ENCODE measurements around the gene TCF15. TPM values are rescaled to one million over a fixed set of nuclear protein-coding genes. Genes with fewer than 3 reads are reported as not detected.

TCF15 gene
- total and polyA plus RNA-seq, 4 donors = not detected

- TF ChIP-seq, protein P1, sequence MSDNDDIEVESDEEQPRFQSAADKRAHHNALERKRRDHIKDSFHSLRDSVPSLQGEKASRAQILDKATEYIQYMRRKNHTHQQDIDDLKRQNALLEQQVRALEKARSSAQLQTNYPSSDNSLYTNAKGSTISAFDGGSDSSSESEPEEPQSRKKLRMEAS (IDR thresholded peaks at IDR 0.05) = no peak
- TF ChIP-seq FOXA1 (IDR thresholded peaks at IDR 0.05) (no peak), YY1 (IDR thresholded peaks at IDR 0.05) (no peak), SP1 (IDR thresholded peaks at IDR 0.05) (no peak), ATF3 (IDR thresholded peaks at IDR 0.05) (no peak), RXRA (IDR thresholded peaks at IDR 0.05) (no peak), JUND (IDR thresholded peaks at IDR 0.05) (no peak), GABPA (IDR thresholded peaks at IDR 0.05 in 1 of 2, conservative IDR thresholded peaks at IDR 0.05 in 1 of 2) (no peak), HNF4A (conservative IDR thresholded peaks at IDR 0.05) (no peak), TAF1 (conservative IDR thresholded peaks at IDR 0.05) (no peak), FOXA2 (IDR thresholded peaks at IDR 0.05) (no peak), NR2F2 (IDR thresholded peaks at IDR 0.05) (no peak), EGR1 (IDR thresholded peaks at IDR 0.05; ENCODE audit: low read depth in 2 of 2) (no peak), HNF4G (IDR thresholded peaks at IDR 0.05) (no peak)
Measured at GRCh38 chr20:584161-584970, 25.7 kb downstream of the TCF15 start.

GRCh38 chr20:582204-582603 is 27.9 kb downstream of the TCF15 start:
- TF ChIP-seq, protein P1 (IDR thresholded peaks at IDR 0.05) = no peak
- TF ChIP-seq FOXA1 (IDR thresholded peaks at IDR 0.05) = no peak
- TF ChIP-seq, protein P2, sequence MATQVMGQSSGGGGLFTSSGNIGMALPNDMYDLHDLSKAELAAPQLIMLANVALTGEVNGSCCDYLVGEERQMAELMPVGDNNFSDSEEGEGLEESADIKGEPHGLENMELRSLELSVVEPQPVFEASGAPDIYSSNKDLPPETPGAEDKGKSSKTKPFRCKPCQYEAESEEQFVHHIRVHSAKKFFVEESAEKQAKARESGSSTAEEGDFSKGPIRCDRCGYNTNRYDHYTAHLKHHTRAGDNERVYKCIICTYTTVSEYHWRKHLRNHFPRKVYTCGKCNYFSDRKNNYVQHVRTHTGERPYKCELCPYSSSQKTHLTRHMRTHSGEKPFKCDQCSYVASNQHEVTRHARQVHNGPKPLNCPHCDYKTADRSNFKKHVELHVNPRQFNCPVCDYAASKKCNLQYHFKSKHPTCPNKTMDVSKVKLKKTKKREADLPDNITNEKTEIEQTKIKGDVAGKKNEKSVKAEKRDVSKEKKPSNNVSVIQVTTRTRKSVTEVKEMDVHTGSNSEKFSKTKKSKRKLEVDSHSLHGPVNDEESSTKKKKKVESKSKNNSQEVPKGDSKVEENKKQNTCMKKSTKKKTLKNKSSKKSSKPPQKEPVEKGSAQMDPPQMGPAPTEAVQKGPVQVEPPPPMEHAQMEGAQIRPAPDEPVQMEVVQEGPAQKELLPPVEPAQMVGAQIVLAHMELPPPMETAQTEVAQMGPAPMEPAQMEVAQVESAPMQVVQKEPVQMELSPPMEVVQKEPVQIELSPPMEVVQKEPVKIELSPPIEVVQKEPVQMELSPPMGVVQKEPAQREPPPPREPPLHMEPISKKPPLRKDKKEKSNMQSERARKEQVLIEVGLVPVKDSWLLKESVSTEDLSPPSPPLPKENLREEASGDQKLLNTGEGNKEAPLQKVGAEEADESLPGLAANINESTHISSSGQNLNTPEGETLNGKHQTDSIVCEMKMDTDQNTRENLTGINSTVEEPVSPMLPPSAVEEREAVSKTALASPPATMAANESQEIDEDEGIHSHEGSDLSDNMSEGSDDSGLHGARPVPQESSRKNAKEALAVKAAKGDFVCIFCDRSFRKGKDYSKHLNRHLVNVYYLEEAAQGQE (IDR thresholded peaks at IDR 0.05) = no peak
- no peak for TF ChIP-seq ZBTB33 (IDR thresholded peaks at IDR 0.05)
- TF ChIP-seq RAD21 (IDR thresholded peaks at IDR 0.05) = no peak
- TF ChIP-seq TAF1 (conservative IDR thresholded peaks at IDR 0.05) = no peak
- no peak for TF ChIP-seq CTCF (IDR thresholded peaks at IDR 0.05; ENCODE audit: low read depth, low read length, missing input control)
- TF ChIP-seq EGR1 (IDR thresholded peaks at IDR 0.05; ENCODE audit: low read depth in 2 of 2) = no peak
- no peak for TF ChIP-seq YY1 (IDR thresholded peaks at IDR 0.05)
- TF ChIP-seq JUND (IDR thresholded peaks at IDR 0.05) = no peak
- TF ChIP-seq GABPA (IDR thresholded peaks at IDR 0.05 in 1 of 2, conservative IDR thresholded peaks at IDR 0.05 in 1 of 2) = no peak
- no peak for TF ChIP-seq FOXA2 (IDR thresholded peaks at IDR 0.05)
- no peak for TF ChIP-seq NR2F2 (IDR thresholded peaks at IDR 0.05)
- no peak for TF ChIP-seq ATF3 (IDR thresholded peaks at IDR 0.05)
- no peak for TF ChIP-seq SP1 (IDR thresholded peaks at IDR 0.05)
- no peak for TF ChIP-seq HNF4G (IDR thresholded peaks at IDR 0.05)
- TF ChIP-seq RXRA (IDR thresholded peaks at IDR 0.05) = no peak
- no peak for TF ChIP-seq HNF4A (conservative IDR thresholded peaks at IDR 0.05)
- Histone ChIP-seq H3K9ac (ENCODE audit: low read depth in 1 of 2, low read length in 2 of 2) (no peak overlapping the region), H3K9me3 (ENCODE audit: control insufficient read depth in 4 of 4, low read length in 3 of 4) (no peaks in the 10 kb centered on the region), H3K27me3 (ENCODE audit: control insufficient read depth in 4 of 4, insufficient read depth in 4 of 4, low read length in 3 of 4) (peaks cover 0 to 3% (median 2%) of the 10 kb centered on the region in 4 donors), H3K36me3 (ENCODE audit: control insufficient read depth in 4 of 4, insufficient read depth in 3 of 4, low read depth in 1 of 4, low read length in 3 of 4) (no peaks in the 10 kb centered on the region), H3K4me3 (ENCODE audit: low read depth in 1 of 3, low read length in 3 of 3) (no peak overlapping the region), H3K4me1 (ENCODE audit: control insufficient read depth in 4 of 4, insufficient read depth in 4 of 4, low read length in 3 of 4) (no peaks in the 10 kb centered on the region), H3K27ac (ENCODE audit: low read depth in 1 of 2, low read length in 2 of 2) (no peak overlapping the region)
- WGBS = 71% methylated on average over 5 of the region's 5 CpGs
- DNase-seq (ENCODE audit: low spot score) = no peak

More at GRCh38 chr20:584161-584970, 25.7 kb downstream of the TCF15 start:
- H3K27ac ChIP-seq (ENCODE audit: low read depth in 1 of 2, low read length in 2 of 2) = no peak overlapping the region
- no peaks in the 10 kb centered on the region for H3K36me3 ChIP-seq (ENCODE audit: control insufficient read depth in 4 of 4, insufficient read depth in 3 of 4, low read depth in 1 of 4, low read length in 3 of 4)
- no peaks in the 10 kb centered on the region for H3K9me3 ChIP-seq (ENCODE audit: control insufficient read depth in 4 of 4, low read length in 3 of 4)
- H3K9ac ChIP-seq (ENCODE audit: low read depth in 1 of 2, low read length in 2 of 2) = no peak overlapping the region
- H3K4me1 ChIP-seq (ENCODE audit: control insufficient read depth in 4 of 4, insufficient read depth in 4 of 4, low read length in 3 of 4) = no peaks in the 10 kb centered on the region
- peaks cover 0 to 3% (median 2%) of the 10 kb centered on the region in 4 donors for H3K27me3 ChIP-seq (ENCODE audit: control insufficient read depth in 4 of 4, insufficient read depth in 4 of 4, low read length in 3 of 4)
- 72% methylated on average over 8 of the region's 8 CpGs for WGBS
- DNase-seq (ENCODE audit: low spot score) = no peak
- H3K4me3 ChIP-seq (ENCODE audit: low read depth in 1 of 3, low read length in 3 of 3) = no peak overlapping the region
